PFSK-1 (cell line): ENCODE measurements around the gene PAM16.

ENCODE experiments used
- FOXP2 ChIP-seq: optimal IDR thresholded peaks from 2 replicates; pipeline ENCODE3; 2011; ENCODE audit warnings: borderline replicate concordance, control low read depth, inconsistent platforms; ENCODE audit not compliant: insufficient read depth; ENCODE audit errors: extremely low read length, extremely low read depth
- POLR2AphosphoS5 ChIP-seq: IDR thresholded peaks from 2 replicates; pipeline ENCODE4 v1.6.1; 2012; ENCODE audit warnings: low read depth, mild to moderate bottlenecking, control low read depth, low read length, moderate library complexity
- REST ChIP-seq, 2 experiments: IDR thresholded peaks; 2 replicates each; pipeline versions ENCODE4 v1.6.1 to v1.8.0; 2011 to 2012; ENCODE audit warnings: low read depth in 2 of 2, low read length in 2 of 2, control low read depth in 1 of 2, inconsistent platforms in 1 of 2, mild to moderate bottlenecking in 1 of 2, moderate library complexity in 1 of 2; ENCODE audit not compliant: insufficient read depth in 1 of 2
- SIN3A ChIP-seq: IDR thresholded peaks from 2 replicates; pipeline ENCODE4 v1.6.1; 2012; ENCODE audit warnings: mild to moderate bottlenecking, low read length, moderate library complexity, borderline replicate concordance; ENCODE audit not compliant: insufficient read depth
- TAF1 ChIP-seq: IDR thresholded peaks from 2 replicates; pipeline ENCODE4 v1.6.1; 2012; ENCODE audit warnings: low read length, control low read depth, borderline replicate concordance; ENCODE audit not compliant: insufficient read depth

The PAM16 gene

GRCh38 chr16:4334724-4335495 is 16.2 kb downstream of the PAM16 start:
- TF ChIP-seq POLR2AphosphoS5 (no peak), FOXP2 (no peak), TAF1 (no peak), REST (IDR thresholded peaks at IDR 0.05; ENCODE audit: insufficient read depth in 1 of 2, low read depth in 2 of 2, low read length in 2 of 2) (no peak), SIN3A (no peak)

GRCh38 chr16:4333308-4333638 is 17.8 kb downstream of the PAM16 start:
- TF ChIP-seq FOXP2 (no peak), SIN3A (no peak), TAF1 (no peak), REST (IDR thresholded peaks at IDR 0.05; ENCODE audit: insufficient read depth in 1 of 2, low read depth in 2 of 2, low read length in 2 of 2) (no peak), POLR2AphosphoS5 (no peak)

GRCh38 chr16:4332623-4333307 is 18.4 kb downstream of the PAM16 start:
- no peak for TF ChIP-seq TAF1

GRCh38 chr16:4332083-4332482 is 19.0 kb downstream of the PAM16 start:
- TF ChIP-seq FOXP2 (no peak), REST (IDR thresholded peaks at IDR 0.05; ENCODE audit: insufficient read depth in 1 of 2, low read depth in 2 of 2, low read length in 2 of 2) (no peak), TAF1 (no peak), SIN3A (no peak), POLR2AphosphoS5 (no peak)

- TF ChIP-seq TAF1 = no peak
- no peak for TF ChIP-seq SIN3A
- TF ChIP-seq REST (IDR thresholded peaks at IDR 0.05; ENCODE audit: insufficient read depth in 1 of 2, low read depth in 2 of 2, low read length in 2 of 2) = no peak
- no peak for TF ChIP-seq POLR2AphosphoS5
- TF ChIP-seq FOXP2 = peak; percentile 75
Observed at GRCh38 chr16:4330277-4330874, 20.7 kb downstream of the PAM16 start.
